ENCODE measurements around the gene OTUD7B.

DNA sequence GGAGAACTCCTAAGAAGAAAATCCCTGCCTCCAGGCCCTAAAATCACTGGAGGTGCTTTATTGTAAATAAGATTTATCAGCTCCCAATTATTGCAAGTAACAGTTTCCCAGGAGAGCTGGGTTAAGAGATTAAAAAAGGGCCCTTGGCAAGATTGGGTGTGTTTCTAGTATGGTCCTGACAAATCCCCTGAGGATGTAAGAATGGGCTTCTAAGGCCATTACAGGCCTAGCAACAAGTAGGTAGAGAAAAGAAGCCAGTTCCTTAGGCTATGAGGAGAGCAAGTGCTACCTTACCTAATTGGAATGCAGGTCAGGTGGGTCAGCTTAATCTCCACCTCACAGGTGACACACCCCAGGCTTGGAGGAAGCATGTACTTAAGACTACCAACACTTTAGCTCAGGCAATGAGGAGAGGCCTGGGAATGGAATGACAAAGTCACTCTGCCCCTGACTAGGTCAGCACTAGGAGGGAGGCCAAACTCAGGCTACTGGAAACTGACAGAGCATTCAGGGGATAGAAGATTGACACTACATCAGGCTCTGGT lies 6.8 kb upstream of the OTUD7B start:
- TF ChIP-seq YY1 (IDR thresholded peaks at IDR 0.05; ENCODE audit: low read depth): no peak
- TF ChIP-seq RAD21 (IDR thresholded peaks at IDR 0.05; ENCODE audit: low read depth): no peak
- TF ChIP-seq USF1 (IDR thresholded peaks at IDR 0.05): peak; percentile 78
- TF ChIP-seq CREB1 (IDR thresholded peaks at IDR 0.05; ENCODE audit: low read depth): no peak

Data from Ishikawa (cell line).